Trophoblast cell (in vitro differentiated cells and primary cell): ENCODE measurements around the gene TFCP2L1.

Source experiments
- DNase-seq, 2 donors: peaks; one replicate each; pipeline ENCODE4 v3.0.0-alpha.2; 2016
- H2AFZ ChIP-seq: 2 replicates; pipeline ENCODE4 v1.6.1; 2013; ENCODE audit warnings: low read length, moderate library complexity, mild to moderate bottlenecking; ENCODE audit not compliant: insufficient read depth, poor library complexity
- H2AK5ac ChIP-seq: 2 replicates; pipeline ENCODE4 v1.6.1; 2013; ENCODE audit warnings: mild to moderate bottlenecking, low read length
- H2BK120ac ChIP-seq: 2 replicates; pipeline ENCODE4 v1.6.1; 2013; ENCODE audit warnings: low read length, mild to moderate bottlenecking, moderate library complexity; ENCODE audit not compliant: insufficient read depth, poor library complexity
- H2BK12ac ChIP-seq: 2 replicates; pipeline ENCODE4 v1.6.1; 2013; ENCODE audit warnings: mild to moderate bottlenecking, low read length, moderate library complexity
- H2BK5ac ChIP-seq: 2 replicates; pipeline ENCODE4 v1.6.1; 2013; ENCODE audit warnings: low read length, low read depth, moderate library complexity, mild to moderate bottlenecking; ENCODE audit not compliant: poor library complexity
- H3K14ac ChIP-seq: 2 replicates; pipeline ENCODE4 v1.6.1; 2013; ENCODE audit warnings: mild to moderate bottlenecking, low read length
- H3K18ac ChIP-seq: 2 replicates; pipeline ENCODE4 v1.6.1; 2013; ENCODE audit warnings: mild to moderate bottlenecking, low read length
- H3K23ac ChIP-seq: 2 replicates; pipeline ENCODE4 v1.6.1; 2013; ENCODE audit warnings: low read length
- H3K27ac ChIP-seq: 2 replicates; pipeline ENCODE4 v1.5.1; 2013; ENCODE audit warnings: low read depth, mild to moderate bottlenecking, inconsistent platforms, low read length, moderate library complexity
- H3K27me3 ChIP-seq: 2 replicates; pipeline ENCODE4 v1.6.1; 2013; ENCODE audit warnings: inconsistent platforms, mild to moderate bottlenecking, low read length, moderate library complexity; ENCODE audit not compliant: insufficient read depth
- H3K36me3 ChIP-seq, 2 experiments: 1 replicate in 1 of 2; 2 replicates in 1 of 2; pipeline ENCODE4 v1.6.1; 2013; ENCODE audit warnings: low read length in 2 of 2, mild to moderate bottlenecking in 2 of 2, moderate library complexity in 1 of 2; ENCODE audit not compliant: insufficient read depth in 2 of 2, control insufficient read depth in 1 of 2
- H3K4ac ChIP-seq: 2 replicates; pipeline ENCODE4 v1.6.1; 2013; ENCODE audit warnings: low read depth, mild to moderate bottlenecking, low read length, moderate library complexity
- H3K4me1 ChIP-seq, 2 experiments: 1 replicate in 1 of 2; 2 replicates in 1 of 2; pipeline ENCODE4 v1.6.1; 2013; ENCODE audit warnings: low read length in 2 of 2, mild to moderate bottlenecking in 2 of 2, moderate library complexity in 1 of 2; ENCODE audit not compliant: insufficient read depth in 2 of 2, control insufficient read depth in 1 of 2
- H3K4me2 ChIP-seq: 2 replicates; pipeline ENCODE4 v1.6.1; 2013; ENCODE audit warnings: inconsistent platforms, mild to moderate bottlenecking, low read length, moderate library complexity
- H3K4me3 ChIP-seq: 2 replicates; pipeline ENCODE4 v1.5.1; 2013; ENCODE audit warnings: mild to moderate bottlenecking, low read depth, low read length, inconsistent platforms
- H3K79me1 ChIP-seq: one replicate; pipeline ENCODE4 v1.6.1; 2013; ENCODE audit warnings: low read length
- H3K79me2 ChIP-seq: 2 replicates; pipeline ENCODE4 v1.6.1; 2013; ENCODE audit warnings: low read length, mild to moderate bottlenecking; ENCODE audit not compliant: control insufficient read depth, insufficient read depth, poor library complexity
- H3K9ac ChIP-seq: 2 replicates; pipeline ENCODE4 v1.6.1; 2013; ENCODE audit warnings: mild to moderate bottlenecking, low read length
- H3K9me3 ChIP-seq: 2 replicates; pipeline ENCODE4 v1.6.1; 2013; ENCODE audit warnings: low read depth, mild to moderate bottlenecking, control low read depth, inconsistent platforms, low read length; ENCODE audit not compliant: insufficient read depth
- H4K12ac ChIP-seq: 2 replicates; pipeline ENCODE4 v1.6.1; 2013; ENCODE audit warnings: low read depth, mild to moderate bottlenecking, low read length, moderate library complexity
- H4K8ac ChIP-seq: 2 replicates; pipeline ENCODE4 v1.6.1; 2013; ENCODE audit warnings: low read depth, mild to moderate bottlenecking, low read length, moderate library complexity
- H4K91ac ChIP-seq: one replicate; pipeline ENCODE4 v1.6.1; 2013; ENCODE audit warnings: low read depth, mild to moderate bottlenecking, low read length, moderate library complexity
- WGBS: extraction: QIAGEN DNeasy Blood & Tissue Kit; methylation state at CpG from one replicate; pipeline ENCODE4 v1.1.7; 2013; ENCODE audit warnings: missing lambda C conversion rate; ENCODE audit not compliant: insufficient read length, insufficient coverage; ENCODE audit errors: extremely low coverage; 5-methylcytosine and 5-hydroxymethylcytosine counted together

Gene TFCP2L1

DNA sequence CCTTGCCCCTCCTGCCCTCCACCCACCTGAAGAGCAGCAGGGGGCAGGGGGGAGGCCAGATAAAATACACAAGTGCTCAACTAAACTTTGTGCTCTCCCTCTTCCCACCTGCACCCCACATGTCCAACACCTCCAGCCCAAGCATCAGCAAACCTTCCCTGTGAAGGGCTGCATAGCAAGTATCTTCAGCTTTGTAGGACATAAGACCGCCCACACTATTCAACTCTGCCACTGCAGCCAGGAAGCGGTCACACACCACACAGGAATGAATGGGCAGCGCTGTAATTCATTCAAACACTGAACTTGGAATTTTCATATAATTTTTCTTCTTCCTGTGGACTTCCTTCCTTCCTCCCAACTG is 27.5 kb downstream of the TFCP2L1 start:
- Histone ChIP-seq H3K23ac (no peak overlapping the region), H3K4me2 (no peak overlapping the region), H2BK120ac (no peak overlapping the region), H4K8ac (no peak overlapping the region), H3K27ac (no peak overlapping the region), H3K9me3 (peaks cover 5% of the 10 kb centered on the region), H3K79me2 (no peaks in the 10 kb centered on the region), H3K14ac (no peak overlapping the region), H3K4ac (no peak overlapping the region), H3K18ac (no peak overlapping the region), H4K91ac (no peak overlapping the region), H3K4me1 (no peaks in the 10 kb centered on the region), H3K36me3 (no peaks in the 10 kb centered on the region), H2BK12ac (no peak overlapping the region), H2AFZ (no peak overlapping the region), H3K9ac (no peak overlapping the region), H3K4me3 (no peak overlapping the region), H4K12ac (no peak overlapping the region), H3K79me1 (no peaks in the 10 kb centered on the region), H2BK5ac (no peak overlapping the region), H2AK5ac (no peak overlapping the region), H3K27me3 (no peaks in the 10 kb centered on the region)
- DNase-seq, result no peak
- WGBS, result no CpG with 5 or more reads among the region's 3 CpGs

DNA sequence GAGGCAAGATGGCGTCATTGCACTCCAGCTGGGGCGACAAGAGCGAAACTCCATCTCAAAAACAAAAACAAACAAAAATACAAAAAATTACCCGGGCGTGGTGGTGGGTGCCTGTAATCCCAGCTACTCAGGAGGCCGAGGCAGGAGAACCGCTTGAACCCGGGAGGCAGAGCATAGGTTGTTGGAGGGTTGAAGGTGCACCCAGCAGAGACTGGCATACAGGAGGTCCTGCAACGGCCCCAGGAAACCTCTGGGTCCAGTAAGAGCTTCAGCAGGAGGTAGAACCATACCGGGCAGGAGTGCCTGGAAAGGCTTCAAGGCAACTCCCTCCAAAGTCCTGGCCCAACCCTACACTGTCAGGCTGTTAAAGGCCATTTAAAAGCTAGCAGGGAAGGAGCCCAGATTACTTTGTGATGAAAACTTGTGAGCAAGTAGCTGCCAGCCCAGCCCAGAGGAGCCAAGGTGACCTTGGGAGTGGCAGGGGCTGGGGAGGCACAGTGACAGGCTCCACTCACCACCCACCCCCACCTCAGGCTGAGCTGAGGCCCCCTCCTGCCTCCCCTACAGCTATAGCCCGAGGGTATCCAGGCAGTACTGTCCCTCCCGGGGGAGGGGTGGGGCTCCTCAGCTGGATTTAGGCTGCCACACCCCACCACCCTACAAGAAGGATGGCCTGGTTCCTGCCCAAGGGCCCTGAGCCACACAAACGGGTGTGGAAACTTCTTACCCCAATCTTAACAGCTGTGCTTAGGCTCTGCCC is 28.1 kb downstream of the TFCP2L1 start:
- Histone ChIP-seq H3K18ac (no peak overlapping the region), H3K27ac (no peak overlapping the region)
- WGBS, result no CpG with 5 or more reads among the region's 13 CpGs

GRCh38 chr2:121255358-121255757 is 29.6 kb downstream of the TFCP2L1 start:
- Histone ChIP-seq H3K4me1 (no peaks in the 10 kb centered on the region), H2BK12ac (no peak overlapping the region), H4K12ac (no peak overlapping the region), H3K4me2 (no peak overlapping the region), H2AFZ (no peak overlapping the region), H3K4me3 (no peak overlapping the region), H2BK120ac (no peak overlapping the region), H3K9ac (no peak overlapping the region), H3K27me3 (no peaks in the 10 kb centered on the region), H3K79me1 (no peaks in the 10 kb centered on the region), H3K27ac (no peak overlapping the region), H2AK5ac (no peak overlapping the region), H3K18ac (no peak overlapping the region), H4K8ac (no peak overlapping the region), H3K9me3 (peaks cover 2% of the 10 kb centered on the region), H3K4ac (no peak overlapping the region), H4K91ac (no peak overlapping the region), H3K23ac (no peak overlapping the region), H2BK5ac (no peak overlapping the region), H3K36me3 (no peaks in the 10 kb centered on the region), H3K14ac (no peak overlapping the region), H3K79me2 (no peaks in the 10 kb centered on the region)
- no peak for DNase-seq
- no CpG with 5 or more reads among the region's 8 CpGs for WGBS

More for the DNA sequence above, 28.1 kb downstream of the TFCP2L1 start:
- Histone ChIP-seq H3K79me1 (no peaks in the 10 kb centered on the region), H3K36me3 (no peaks in the 10 kb centered on the region), H3K14ac (no peak overlapping the region), H2AFZ (no peak overlapping the region), H4K91ac (no peak overlapping the region), H4K8ac (no peak overlapping the region), H2BK5ac (no peak overlapping the region), H3K79me2 (no peaks in the 10 kb centered on the region), H3K23ac (no peak overlapping the region), H2BK120ac (no peak overlapping the region), H3K4ac (no peak overlapping the region), H3K4me1 (no peaks in the 10 kb centered on the region), H2BK12ac (no peak overlapping the region), H3K4me3 (no peak overlapping the region), H3K4me2 (no peak overlapping the region), H4K12ac (no peak overlapping the region), H3K9ac (no peak overlapping the region), H2AK5ac (no peak overlapping the region), H3K27me3 (no peaks in the 10 kb centered on the region), H3K9me3 (peaks cover 5% of the 10 kb centered on the region)
- DNase-seq, result no peak

DNA sequence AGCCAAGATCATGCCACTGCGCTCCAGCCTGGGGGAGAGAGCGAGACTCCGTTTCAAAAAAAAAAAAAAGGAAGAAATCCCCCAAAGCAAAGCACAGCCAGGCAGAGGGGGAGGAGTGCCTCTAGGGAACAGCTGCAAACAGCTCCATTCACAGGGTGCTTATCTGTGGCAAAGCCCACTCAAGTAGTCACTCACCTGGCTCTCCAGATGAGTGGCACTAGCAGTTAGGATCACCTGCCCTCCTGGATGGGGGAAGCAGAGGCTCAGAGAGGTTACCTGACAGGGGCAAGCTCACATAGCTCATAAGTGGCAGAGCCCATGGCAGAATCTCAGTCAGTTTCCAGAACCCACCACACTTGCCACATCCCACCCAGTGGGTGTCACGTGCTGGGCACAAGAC is 30.3 kb downstream of the TFCP2L1 start:
- Histone ChIP-seq H2BK120ac (no peak overlapping the region), H3K18ac (no peak overlapping the region), H3K23ac (no peak overlapping the region), H4K91ac (no peak overlapping the region), H3K4me2 (no peak overlapping the region), H4K12ac (no peak overlapping the region), H2BK12ac (no peak overlapping the region), H3K4me3 (no peak overlapping the region), H3K79me1 (no peaks in the 10 kb centered on the region), H3K4ac (no peak overlapping the region), H3K9me3 (peaks cover 2% of the 10 kb centered on the region), H3K14ac (no peak overlapping the region), H3K27me3 (no peaks in the 10 kb centered on the region), H4K8ac (no peak overlapping the region), H3K79me2 (no peaks in the 10 kb centered on the region), H2AFZ (no peak overlapping the region), H3K9ac (no peak overlapping the region), H3K27ac (no peak overlapping the region), H2AK5ac (no peak overlapping the region), H3K36me3 (no peaks in the 10 kb centered on the region), H2BK5ac (no peak overlapping the region), H3K4me1 (no peaks in the 10 kb centered on the region)
- no CpG with 5 or more reads among the region's 4 CpGs for WGBS
- DNase-seq, result no peak
